K562 (cell line): Measurements from ENCODE around the gene ZSWIM6. TPM values are rescaled to one million over a fixed set of nuclear protein-coding genes. Genes with fewer than 3 reads are reported as not detected.
"Not testable (repeated sequence)": the region's sequence is repeated elsewhere in the genome, so short reads cannot be mapped to it uniquely, and the experiment has no call there.

Experiments
- ATAC-seq: fragments of 200-7000 bp; cut with Tn5 transposase; 3 replicates; pipeline ENCODE4 v1.9.1; 2020; ENCODE audit warnings: moderate library complexity
- BruUV-seq: library from RNA; stranded (reverse); fragments of 400-500 nt; replicated peaks from 2 replicates; lab custom pipeline; 2021; lab: Mats Ljungman, UMichigan
- CTCF ChIA-PET: fragments of 300-600 bp; formaldehyde crosslinking; extraction: SDS; loops from one replicate; lab custom pipeline; 2021; ENCODE audit warnings: low intra/inter-chr PET ratio; lab: Yijun Ruan, JAX
- POLR2A ChIA-PET: fragments of 300-600, 350-650 bp; sonication (Branson Sonifier 250); formaldehyde crosslinking; extraction: SDS; loops from one replicate; lab custom pipeline; 2021; ENCODE audit warnings: antibody characterized with exemption, inconsistent platforms; lab: Yijun Ruan, JAX
- DNase-seq, 4 experiments: peaks; one replicate each; pipeline versions ENCODE4 v3.0.0 to v3.0.0-alpha.2; 2011 to 2018; ENCODE audit warnings: low spot score in 3 of 4, mixed read lengths in 3 of 4; ENCODE audit errors: extremely low read depth in 1 of 4
- FAIRE-seq: peaks from 2 replicates; lab custom pipeline; 2011; peaks lifted over from hg19 to GRCh38; lab: Jason Lieb, UNC
- H2AFZ ChIP-seq: 2 replicates; pipeline ENCODE4 v1.6.0; 2011; ENCODE audit warnings: low read depth, low read length, control low read depth, inconsistent platforms
- H3K27ac ChIP-seq: fragments of 200-600 bp; 3 replicates; pipeline ENCODE4 v1.8.0; 2011; ENCODE audit warnings: low read depth, mild to moderate bottlenecking, control low read depth, inconsistent platforms, low read length, moderate library complexity, mixed read lengths; ENCODE audit errors: extremely low read depth
- H3K27me3 ChIP-seq, 2 experiments: fragments of 300-600 bp in 1 of 2; 2 replicates in 1 of 2; 3 replicates in 1 of 2; pipeline versions ENCODE4 v1.6.0 to v1.8.0; 2011; ENCODE audit warnings: inconsistent platforms in 2 of 2, low read length in 2 of 2, mild to moderate bottlenecking in 1 of 2, mixed read lengths in 1 of 2, moderate library complexity in 1 of 2; ENCODE audit not compliant: control insufficient read depth in 2 of 2, insufficient read depth in 2 of 2
- H3K36me3 ChIP-seq: fragments of 300-600 bp; 3 replicates; pipeline ENCODE4 v1.8.0; 2011; ENCODE audit warnings: mild to moderate bottlenecking, low read length, inconsistent platforms; ENCODE audit not compliant: control insufficient read depth, insufficient read depth
- H3K4me1 ChIP-seq, 2 experiments: fragments of 200-600 bp in 1 of 2; replicated peaks in 1 of 2; 2 replicates in 1 of 2; 3 replicates in 1 of 2; pipeline versions ENCODE4 v1.5.1 to v1.8.0; 2011; ENCODE audit warnings: inconsistent platforms in 2 of 2, low read length in 2 of 2, mild to moderate bottlenecking in 1 of 2, mixed read lengths in 1 of 2, moderate library complexity in 1 of 2; ENCODE audit not compliant: control insufficient read depth in 2 of 2, insufficient read depth in 2 of 2
- H3K4me2 ChIP-seq: 2 replicates; pipeline ENCODE4 v1.6.1; 2011; ENCODE audit warnings: low read length, control low read depth, inconsistent platforms, mixed read lengths; ENCODE audit not compliant: insufficient read depth
- H3K4me3 ChIP-seq: fragments of 200-600 bp; sonication (generic), shearing (Covaris generic); 2 replicates; pipeline ENCODE4 v1.5.1; 2016; ENCODE audit warnings: control low read depth, inconsistent platforms
- H3K79me2 ChIP-seq: fragments of 200-600 bp; 3 replicates; pipeline ENCODE4 v1.8.0; 2011; ENCODE audit warnings: low read length, inconsistent platforms; ENCODE audit not compliant: control insufficient read depth, insufficient read depth
- H3K9ac ChIP-seq, 2 experiments: 2 replicates each; pipeline versions ENCODE4 v1.6.0 to v1.6.1; 2011; ENCODE audit warnings: low read depth in 2 of 2, low read length in 2 of 2, control low read depth in 1 of 2, inconsistent platforms in 1 of 2, mild to moderate bottlenecking in 1 of 2, mixed read lengths in 1 of 2; ENCODE audit not compliant: insufficient read depth in 1 of 2
- H3K9me1 ChIP-seq: one replicate; pipeline ENCODE4 v1.6.0; 2011; ENCODE audit warnings: inconsistent platforms, mild to moderate bottlenecking, low read length, moderate library complexity; ENCODE audit not compliant: control insufficient read depth, insufficient read depth
- H3K9me3 ChIP-seq: replicated peaks from 2 replicates; pipeline ENCODE4 v1.5.1; 2011; ENCODE audit warnings: low read depth, low read length, inconsistent platforms; ENCODE audit not compliant: control insufficient read depth, insufficient read depth
- H4K20me1 ChIP-seq: replicated peaks from 2 replicates; pipeline ENCODE4 v1.6.1; 2011; ENCODE audit warnings: low read length, inconsistent platforms, mixed read lengths; ENCODE audit not compliant: control insufficient read depth, insufficient read depth
- BHLHE40 ChIP-seq: IDR thresholded peaks from 2 replicates; pipeline ENCODE4 v1.6.1; 2011; ENCODE audit warnings: low read length, improper control_type of control experiment
- GTF2A2 ChIP-seq: IDR thresholded peaks from 2 replicates; pipeline ENCODE4 v1.6.1; 2016; ENCODE audit warnings: mild to moderate bottlenecking, missing genetic modification characterization, missing compliant biosample characterization
- MAFF ChIP-seq: IDR thresholded peaks from 2 replicates; pipeline ENCODE4 v1.6.1; 2012; ENCODE audit warnings: low read length, improper control_type of control experiment
- XRCC4 ChIP-seq: IDR thresholded peaks from one replicate; pipeline ENCODE4 v1.6.1; 2011; ENCODE audit not compliant: insufficient read depth, insufficient read length; ENCODE audit errors: extremely low read depth
- ZNF197 ChIP-seq: fragments of 200-800 bp; sonication (Bioruptor generic); IDR thresholded peaks from 2 replicates; pipeline ENCODE4 v1.6.1; 2016; ENCODE audit warnings: low read depth, missing genetic modification characterization, missing compliant biosample characterization
- ZNF79 ChIP-seq: fragments of 250-450 bp; sonication (Bioruptor Pico); IDR thresholded peaks from 2 replicates; pipeline ENCODE4 v1.4.0; 2020; ENCODE audit warnings: low read depth, mild to moderate bottlenecking, moderate library complexity
- WGBS: fragments of 100-300 bp; shearing (Covaris generic); methylation state at CpG from one replicate; pipeline ENCODE4 v1.1.6; 2016; ENCODE audit warnings: low coverage, mixed read lengths; ENCODE audit not compliant: insufficient coverage; ENCODE audit errors: missing lambda C conversion rate; 5-methylcytosine and 5-hydroxymethylcytosine counted together
- in situ Hi-C: fragments of 300-500 bp; cut with MboI; formaldehyde crosslinking; loops from 4 replicates; pipeline ENCODE4 v1.15.0; 2018; ENCODE audit warnings: inconsistent platforms, mixed read lengths
- intact Hi-C: fragments of 100-400 bp; cut with micrococcal nuclease; formaldehyde crosslinking; loops from 2 replicates; pipeline ENCODE4 v1.14.2; 2022
- polyA plus RNA-seq, 8 experiments: library from polyadenylated mRNA; depleted of rRNA in 4 of 8; stranded (reverse) in 5 of 8; unstranded in 3 of 8; fragments of >200 nt; fragmentation: Nextera tagmentation in 2 of 8; fragmentation: Illumina TruSeq in 1 of 8; extraction: Ambion mirVana in 2 of 8; extraction: Trizol in 1 of 8; gene quantifications; 2 replicates each; pipeline versions ENCODE4 v1.2.1 to v1.2.3, GENCODE V29; 2011 to 2014; ENCODE audit warnings: inconsistent platforms in 1 of 8, missing spikeins in 1 of 8
- total RNA-seq, 7 experiments: library from RNA; depleted of rRNA in 6 of 7; stranded (reverse); fragments of >200 nt in 6 of 7; fragmentation: Illumina TruSeq in 2 of 7; extraction: Trizol in 2 of 7; gene quantifications; 2 replicates each; pipeline versions ENCODE4 v1.2.1 to v1.2.3, GENCODE V29; 2011 to 2021; ENCODE audit warnings: low replicate concordance in 1 of 7
- TF ChIP-seq, protein P1 (sequence below): sonication (generic); formaldehyde crosslinking; IDR thresholded peaks from 2 replicates; pipeline ENCODE4 v1.8.0; 2023; ENCODE audit warnings: mild to moderate bottlenecking, missing genetic modification reagents
- TF ChIP-seq, protein P2 (sequence below): fragments of 250-450 bp; sonication (Bioruptor Pico); IDR thresholded peaks from 2 replicates; pipeline ENCODE4 v1.4.0; 2020; ENCODE audit warnings: mild to moderate bottlenecking, moderate library complexity

Gene ZSWIM6
- total and polyA plus RNA-seq, 9 of the 15 experiments (the other 6 are each of a cell fraction or from before 2014, with no cell fraction given), result 0.81 to 3.2 (median 2.0) TPM

DNA sequence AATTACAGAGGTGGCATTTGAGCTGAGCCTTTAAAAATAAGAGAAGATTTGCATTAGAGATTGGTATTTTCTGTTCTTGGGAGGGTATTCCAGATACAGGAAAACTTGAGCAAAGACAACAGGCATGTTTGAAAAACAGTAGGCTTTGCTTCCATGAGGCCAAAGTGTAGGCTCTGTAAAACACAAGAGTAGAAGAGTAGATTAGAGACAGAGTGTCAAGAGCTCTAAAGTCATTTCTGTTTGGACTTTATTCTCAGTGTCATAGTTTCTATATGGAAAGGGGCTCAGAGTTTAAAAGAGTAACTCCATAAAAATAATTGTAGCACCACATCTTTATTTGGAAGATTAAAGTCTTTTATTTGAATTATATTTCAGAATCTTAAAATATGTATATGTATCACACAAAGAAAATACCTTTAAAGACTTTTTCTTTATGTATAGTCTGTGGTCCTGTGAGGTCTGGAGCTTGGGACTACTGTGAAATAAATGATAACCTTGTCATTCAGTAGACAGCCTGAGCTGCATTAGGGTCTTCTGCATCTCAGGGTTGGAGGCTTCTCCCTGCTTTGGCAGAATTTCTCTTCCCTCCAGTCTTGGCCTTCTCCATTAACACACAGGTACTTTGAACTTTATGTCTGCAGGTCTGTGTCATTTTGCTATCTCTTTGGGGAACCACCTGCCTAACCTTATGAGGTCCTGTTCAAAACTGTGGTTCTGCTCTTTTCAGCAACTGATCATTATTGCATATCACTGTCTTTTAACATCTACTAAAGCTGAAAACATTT, 73.6 kb downstream of the ZSWIM6 start:
- H3K79me2 ChIP-seq, result no peaks in the 10 kb centered on the region
- no peaks in the 10 kb centered on the region for H3K9me3 ChIP-seq
- H3K4me3 ChIP-seq, result no peak overlapping the region
- H3K36me3 ChIP-seq, result no peaks in the 10 kb centered on the region
- H3K9me1 ChIP-seq, result no peaks in the 10 kb centered on the region
- TF ChIP-seq XRCC4, result no peak
- TF ChIP-seq, protein P1, sequence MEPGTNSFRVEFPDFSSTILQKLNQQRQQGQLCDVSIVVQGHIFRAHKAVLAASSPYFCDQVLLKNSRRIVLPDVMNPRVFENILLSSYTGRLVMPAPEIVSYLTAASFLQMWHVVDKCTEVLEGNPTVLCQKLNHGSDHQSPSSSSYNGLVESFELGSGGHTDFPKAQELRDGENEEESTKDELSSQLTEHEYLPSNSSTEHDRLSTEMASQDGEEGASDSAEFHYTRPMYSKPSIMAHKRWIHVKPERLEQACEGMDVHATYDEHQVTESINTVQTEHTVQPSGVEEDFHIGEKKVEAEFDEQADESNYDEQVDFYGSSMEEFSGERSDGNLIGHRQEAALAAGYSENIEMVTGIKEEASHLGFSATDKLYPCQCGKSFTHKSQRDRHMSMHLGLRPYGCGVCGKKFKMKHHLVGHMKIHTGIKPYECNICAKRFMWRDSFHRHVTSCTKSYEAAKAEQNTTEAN (CRISPR knock-in tag), result no peak
- TF ChIP-seq BHLHE40, result no peak
- TF ChIP-seq, protein P2, sequence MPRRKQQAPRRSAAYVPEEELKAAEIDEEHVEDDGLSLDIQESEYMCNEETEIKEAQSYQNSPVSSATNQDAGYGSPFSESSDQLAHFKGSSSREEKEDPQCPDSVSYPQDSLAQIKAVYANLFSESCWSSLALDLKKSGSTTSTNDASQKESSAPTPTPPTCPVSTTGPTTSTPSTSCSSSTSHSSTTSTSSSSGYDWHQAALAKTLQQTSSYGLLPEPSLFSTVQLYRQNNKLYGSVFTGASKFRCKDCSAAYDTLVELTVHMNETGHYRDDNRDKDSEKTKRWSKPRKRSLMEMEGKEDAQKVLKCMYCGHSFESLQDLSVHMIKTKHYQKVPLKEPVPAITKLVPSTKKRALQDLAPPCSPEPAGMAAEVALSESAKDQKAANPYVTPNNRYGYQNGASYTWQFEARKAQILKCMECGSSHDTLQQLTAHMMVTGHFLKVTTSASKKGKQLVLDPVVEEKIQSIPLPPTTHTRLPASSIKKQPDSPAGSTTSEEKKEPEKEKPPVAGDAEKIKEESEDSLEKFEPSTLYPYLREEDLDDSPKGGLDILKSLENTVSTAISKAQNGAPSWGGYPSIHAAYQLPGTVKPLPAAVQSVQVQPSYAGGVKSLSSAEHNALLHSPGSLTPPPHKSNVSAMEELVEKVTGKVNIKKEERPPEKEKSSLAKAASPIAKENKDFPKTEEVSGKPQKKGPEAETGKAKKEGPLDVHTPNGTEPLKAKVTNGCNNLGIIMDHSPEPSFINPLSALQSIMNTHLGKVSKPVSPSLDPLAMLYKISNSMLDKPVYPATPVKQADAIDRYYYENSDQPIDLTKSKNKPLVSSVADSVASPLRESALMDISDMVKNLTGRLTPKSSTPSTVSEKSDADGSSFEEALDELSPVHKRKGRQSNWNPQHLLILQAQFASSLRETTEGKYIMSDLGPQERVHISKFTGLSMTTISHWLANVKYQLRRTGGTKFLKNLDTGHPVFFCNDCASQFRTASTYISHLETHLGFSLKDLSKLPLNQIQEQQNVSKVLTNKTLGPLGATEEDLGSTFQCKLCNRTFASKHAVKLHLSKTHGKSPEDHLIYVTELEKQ (CRISPR knock-in tag), result no peak
- TF ChIP-seq ZNF79 (CRISPR knock-in tag), result no peak
- TF ChIP-seq GTF2A2 (tag), result no peak
- no peak for TF ChIP-seq ZNF197 (CRISPR knock-in tag)
- TF ChIP-seq MAFF, result no peak
- no peak overlapping the region for H3K9ac ChIP-seq
- H3K27me3 ChIP-seq, result no peaks in the 10 kb centered on the region
- no peak overlapping the region for H2AFZ ChIP-seq
- ChIA-PET CTCF (no interaction called here), POLR2A (interaction anchor here (0.6 kb wide), 1 partner anchor 142 kb away, joined by 3 read pairs; no protein-coding TSS in a partner anchor)
- no peak overlapping the region for H3K4me2 ChIP-seq
- intact Hi-C loops (no loop called here), in situ Hi-C loops (no loop called here)
- H3K27ac ChIP-seq, result no peak overlapping the region
- BruUV-seq, result no TSS peak
- H4K20me1 ChIP-seq, result no peaks in the 10 kb centered on the region
- ATAC-seq, result no peak
- peaks cover 0 to 20% of the 10 kb centered on the region in 2 experiments; a peak in 4 of 5 replicates for H3K4me1 ChIP-seq
- DNase-seq, result no peak
- no peak for FAIRE-seq

DNA sequence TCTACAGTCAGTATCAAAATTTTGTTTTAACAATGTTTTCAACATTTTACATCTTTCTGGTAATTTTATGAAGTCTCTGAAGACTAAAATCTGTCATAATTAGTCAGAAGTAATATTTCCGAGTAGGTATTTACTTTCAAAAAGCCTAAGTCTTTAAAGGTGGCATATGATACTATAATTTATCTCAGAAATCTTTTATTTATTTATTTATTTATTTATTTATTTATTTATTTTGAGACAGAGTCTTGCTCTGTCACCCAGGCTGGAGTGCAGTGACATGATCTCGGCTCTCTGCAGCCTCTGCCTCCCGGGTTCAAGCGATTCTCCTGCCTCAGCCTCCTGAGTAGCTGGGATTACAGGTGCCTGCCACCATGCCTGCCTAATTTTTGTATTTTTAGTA, 74.4 kb downstream of the ZSWIM6 start:
- H3K4me3 ChIP-seq, H3K27ac ChIP-seq, H3K4me2 ChIP-seq, H3K9ac ChIP-seq, FAIRE-seq, POLR2A ChIA-PET, DNase-seq, intact Hi-C loops, H3K27me3 ChIP-seq, BruUV-seq, H3K79me2 ChIP-seq, H4K20me1 ChIP-seq, in situ Hi-C loops, H3K9me3 ChIP-seq, CTCF ChIA-PET, H2AFZ ChIP-seq, H3K36me3 ChIP-seq, ATAC-seq, H3K9me1 ChIP-seq: not testable (repeated sequence)
- H3K4me1 ChIP-seq, result peaks cover 0 to 20% of the 10 kb centered on the region in 2 experiments; a peak in 4 of 5 replicates
- WGBS, result 69% methylated on average over 4 of the region's 4 CpGs
